Lung (tissue), 12 donors: ENCODE measurements around the gene PRR9. TPM values are rescaled to one million over a fixed set of nuclear protein-coding genes. Genes with fewer than 3 reads are reported as not detected.

Experiments
- ATAC-seq: fragments of 200-7000 bp; cut with Tn5 transposase; one replicate; pipeline ENCODE4 v1.9.1; 2020; ENCODE audit warnings: moderate number of reproducible peaks; ENCODE audit not compliant: insufficient read depth, low FRiP score
- DNase-seq, 3 donors: peaks; one replicate each; pipeline ENCODE4 v3.0.0-alpha.2; 2013 to 2017
- H3K27ac ChIP-seq, 2 donors: one replicate each; pipeline ENCODE4 v1.5.1; 2013; ENCODE audit warnings: mild to moderate bottlenecking in 2 of 2, moderate library complexity in 2 of 2, control low read depth in 1 of 2, inconsistent platforms in 1 of 2, low read depth in 1 of 2, low read length in 1 of 2
- H3K27me3 ChIP-seq, 3 donors: one replicate each; pipeline ENCODE4 v1.5.1; 2013; ENCODE audit warnings: low read length in 2 of 3; ENCODE audit not compliant: control insufficient read depth in 3 of 3, insufficient read depth in 3 of 3
- H3K36me3 ChIP-seq, 4 donors: one replicate each; pipeline ENCODE4 v1.5.1; 2013; ENCODE audit warnings: low read length in 4 of 4, mild to moderate bottlenecking in 1 of 4, moderate library complexity in 1 of 4; ENCODE audit not compliant: control insufficient read depth in 4 of 4, insufficient read depth in 4 of 4
- H3K4me1 ChIP-seq, 5 donors: one replicate each; pipeline ENCODE4 v1.5.1; 2013; ENCODE audit warnings: low read length in 5 of 5, mild to moderate bottlenecking in 2 of 5, moderate library complexity in 1 of 5; ENCODE audit not compliant: control insufficient read depth in 5 of 5, insufficient read depth in 5 of 5
- H3K4me3 ChIP-seq: one replicate; pipeline ENCODE4 v1.5.1; 2013; ENCODE audit warnings: mild to moderate bottlenecking, control low read depth, moderate library complexity
- H3K9ac ChIP-seq, 2 donors: one replicate each; pipeline ENCODE4 v1.5.1; 2013; ENCODE audit warnings: low read length in 2 of 2, control low read depth in 1 of 2; ENCODE audit not compliant: insufficient read depth in 1 of 2
- H3K9me3 ChIP-seq, 4 donors: one replicate each; pipeline ENCODE4 v1.5.1; 2013; ENCODE audit warnings: low read length in 3 of 4, mild to moderate bottlenecking in 1 of 4, moderate library complexity in 1 of 4; ENCODE audit not compliant: control insufficient read depth in 4 of 4, insufficient read depth in 3 of 4
- WGBS, 2 donors: extraction: QIAGEN DNeasy Blood & Tissue Kit; methylation state at CpG; one replicate each; pipeline ENCODE4 v1.1.7; 2013; 5-methylcytosine and 5-hydroxymethylcytosine counted together
- polyA plus RNA-seq, 2 donors: library from polyadenylated mRNA; stranded (reverse); fragments of 200-250 nt; gene quantifications; one replicate each; pipeline ENCODE4 v1.2.1, GENCODE V29; 2013
- total RNA-seq, 2 donors: library from RNA; depleted of rRNA in 1 of 2; stranded (reverse); fragments of >200 nt in 1 of 2; gene quantifications; one replicate each; pipeline ENCODE4 v1.2.1, GENCODE V29; 2014 to 2021
- TF ChIP-seq, protein P1 (sequence below): IDR thresholded peaks from 2 replicates; pipeline ENCODE4 v1.5.1; 2012; ENCODE audit warnings: mild to moderate bottlenecking; ENCODE audit errors: control extremely low read depth, extremely low read depth
- donor health status: control.
- donor health status: control.
- donor health status: Bipolar disorder and iron deficiency.
- donor health status: healthy.
- donor health status: DM: yes; HTN: yes; CAD: no.

The PRR9 gene
- total and polyA plus RNA-seq, 4 donors: 0.22 TPM; not detected in 3

DNA sequence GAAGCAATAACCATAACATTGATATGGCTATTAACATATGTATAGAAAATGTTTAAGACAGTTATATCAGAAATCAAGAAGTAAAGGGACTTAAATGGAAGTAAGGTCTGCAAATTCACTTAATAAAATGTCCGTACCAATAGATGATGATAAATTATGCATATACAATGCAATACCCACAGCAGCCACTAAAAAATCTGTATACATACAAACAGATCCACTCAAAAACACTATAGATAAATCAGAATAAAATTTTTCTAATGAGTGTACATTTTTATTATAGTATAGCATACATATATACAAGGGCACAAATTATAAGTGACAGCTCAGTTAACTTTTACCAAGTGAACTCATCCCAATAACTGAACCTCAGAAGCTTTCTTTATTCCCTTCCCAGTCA, 48.1 kb downstream of the PRR9 start:
- TF ChIP-seq, protein P1, sequence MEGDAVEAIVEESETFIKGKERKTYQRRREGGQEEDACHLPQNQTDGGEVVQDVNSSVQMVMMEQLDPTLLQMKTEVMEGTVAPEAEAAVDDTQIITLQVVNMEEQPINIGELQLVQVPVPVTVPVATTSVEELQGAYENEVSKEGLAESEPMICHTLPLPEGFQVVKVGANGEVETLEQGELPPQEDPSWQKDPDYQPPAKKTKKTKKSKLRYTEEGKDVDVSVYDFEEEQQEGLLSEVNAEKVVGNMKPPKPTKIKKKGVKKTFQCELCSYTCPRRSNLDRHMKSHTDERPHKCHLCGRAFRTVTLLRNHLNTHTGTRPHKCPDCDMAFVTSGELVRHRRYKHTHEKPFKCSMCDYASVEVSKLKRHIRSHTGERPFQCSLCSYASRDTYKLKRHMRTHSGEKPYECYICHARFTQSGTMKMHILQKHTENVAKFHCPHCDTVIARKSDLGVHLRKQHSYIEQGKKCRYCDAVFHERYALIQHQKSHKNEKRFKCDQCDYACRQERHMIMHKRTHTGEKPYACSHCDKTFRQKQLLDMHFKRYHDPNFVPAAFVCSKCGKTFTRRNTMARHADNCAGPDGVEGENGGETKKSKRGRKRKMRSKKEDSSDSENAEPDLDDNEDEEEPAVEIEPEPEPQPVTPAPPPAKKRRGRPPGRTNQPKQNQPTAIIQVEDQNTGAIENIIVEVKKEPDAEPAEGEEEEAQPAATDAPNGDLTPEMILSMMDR: no peak
- ATAC-seq: no peak
- Histone ChIP-seq H3K9me3 (no peaks in the 10 kb centered on the region), H3K27ac (no peak overlapping the region), H3K36me3 (no peaks in the 10 kb centered on the region), H3K9ac (no peak overlapping the region), H3K27me3 (peaks cover 0 to 45% (median 34%) of the 10 kb centered on the region in 3 donors), H3K4me1 (peaks cover 0 to 5% (median 0%) of the 10 kb centered on the region in 5 donors), H3K4me3 (no peak overlapping the region)
- WGBS, 2 donors: 83 to 100% methylated on average over 1 of the region's 1 CpG
- no peak for DNase-seq

Other genes with a start within 250 kb of the PRR9 start
- gene SPRR4, start 246.9 kb upstream of the PRR9 start, total RNA-seq: not detected
- not detected for gene SPRR4, start 246.9 kb upstream of the PRR9 start, polyA plus RNA-seq
- not detected for gene SPRR1A, start 233.5 kb upstream of the PRR9 start, total RNA-seq
- not detected for gene SPRR1A, start 233.5 kb upstream of the PRR9 start, polyA plus RNA-seq
- 1 to 10 TPM in 1 of 2 donors, not detected in 1; 1.9 TPM for gene SPRR3, start 215.8 kb upstream of the PRR9 start, total RNA-seq
- 1 to 10 TPM in 1 of 2 donors, under 1 TPM in 1; 0.50 to 1.2 TPM for gene SPRR3, start 215.8 kb upstream of the PRR9 start, polyA plus RNA-seq
- gene SPRR1B, start 186.4 kb upstream of the PRR9 start, total RNA-seq: not detected
- 1 to 10 TPM in 1 of 2 donors, under 1 TPM in 1; 0.31 to 1.9 TPM for gene SPRR1B, start 186.4 kb upstream of the PRR9 start, polyA plus RNA-seq
- gene SPRR2D, start 176.5 kb upstream of the PRR9 start, total RNA-seq: not detected
- 1 to 10 TPM; 1.0 to 2.5 TPM for gene SPRR2D, start 176.5 kb upstream of the PRR9 start, polyA plus RNA-seq
- gene SPRR2A, start 160.1 kb upstream of the PRR9 start, total RNA-seq: under 1 TPM in 1 of 2 donors, not detected in 1; 0.82 TPM
- gene SPRR2A, start 160.1 kb upstream of the PRR9 start, polyA plus RNA-seq: 1 to 10 TPM in 1 of 2 donors, not detected in 1; 4.5 TPM
- not detected for gene SPRR2B, start 146.0 kb upstream of the PRR9 start, total RNA-seq
- gene SPRR2B, start 146.0 kb upstream of the PRR9 start, polyA plus RNA-seq: not detected
- gene SPRR2E, start 123.1 kb upstream of the PRR9 start, total RNA-seq: not detected
- gene SPRR2E, start 123.1 kb upstream of the PRR9 start, polyA plus RNA-seq: under 1 TPM; 0.33 to 0.60 TPM
- not detected for gene SPRR2F, start 104.1 kb upstream of the PRR9 start, total RNA-seq
- under 1 TPM in 1 of 2 donors, not detected in 1; 0.73 TPM for gene SPRR2F, start 104.1 kb upstream of the PRR9 start, polyA plus RNA-seq
- gene SPRR2G, start 66.7 kb upstream of the PRR9 start, total RNA-seq: not detected
- gene SPRR2G, start 66.7 kb upstream of the PRR9 start, polyA plus RNA-seq: not detected
- not detected for gene LELP1, start 14.2 kb upstream of the PRR9 start, total RNA-seq
- gene LELP1, start 14.2 kb upstream of the PRR9 start, polyA plus RNA-seq: not detected
- gene LORICRIN, start 42.1 kb downstream of the PRR9 start, total RNA-seq: not detected
- not detected for gene LORICRIN, start 42.1 kb downstream of the PRR9 start, polyA plus RNA-seq
- gene PGLYRP3, start 95.4 kb downstream of the PRR9 start, total RNA-seq: not detected
- gene PGLYRP3, start 95.4 kb downstream of the PRR9 start, polyA plus RNA-seq: not detected
- 1 to 10 TPM; 1.0 to 3.1 TPM for gene PGLYRP4, start 131.3 kb downstream of the PRR9 start, total RNA-seq
- gene PGLYRP4, start 131.3 kb downstream of the PRR9 start, polyA plus RNA-seq: 1 to 10 TPM in 1 of 2 donors, under 1 TPM in 1; 0.18 to 1.0 TPM
- gene S100A9, start 140.3 kb downstream of the PRR9 start, total RNA-seq: 100 to 1,000 TPM; 394 to 769 TPM
- over 10,000 TPM in 1 of 2 donors, 100 to 1,000 TPM in 1; 550 to 16,342 TPM for gene S100A9, start 140.3 kb downstream of the PRR9 start, polyA plus RNA-seq
- 10 to 100 TPM; 14.9 to 31.7 TPM for gene S100A12, start 158.0 kb downstream of the PRR9 start, total RNA-seq
- 1,000 to 10,000 TPM in 1 of 2 donors, 10 to 100 TPM in 1; 43.9 to 1,191 TPM for gene S100A12, start 158.0 kb downstream of the PRR9 start, polyA plus RNA-seq
- 100 to 1,000 TPM in 1 of 2 donors, 10 to 100 TPM in 1; 69.8 to 556 TPM for gene S100A8, start 173.5 kb downstream of the PRR9 start, total RNA-seq
- gene S100A8, start 173.5 kb downstream of the PRR9 start, polyA plus RNA-seq: 1,000 to 10,000 TPM in 1 of 2 donors, 100 to 1,000 TPM in 1; 623 to 6,695 TPM
- not detected for gene S100A7A, start 198.9 kb downstream of the PRR9 start, total RNA-seq
- gene S100A7A, start 198.9 kb downstream of the PRR9 start, polyA plus RNA-seq: not detected
- gene S100A7, start 243.1 kb downstream of the PRR9 start, total RNA-seq: not detected
- gene S100A7, start 243.1 kb downstream of the PRR9 start, polyA plus RNA-seq: under 1 TPM in 1 of 2 donors, not detected in 1; 0.47 TPM